Mucosa of gallbladder (tissue), 1 donor: ENCODE measurements around the gene PTH1R. TPM values are rescaled to one million over a fixed set of nuclear protein-coding genes. Genes with fewer than 3 reads are reported as not detected.

Experiments
- DNase-seq: peaks from one replicate; pipeline ENCODE4 v3.0.0-alpha.2; 2020; ENCODE audit warnings: low spot score
- total RNA-seq: library from RNA; stranded (reverse); gene quantifications from one replicate; pipeline ENCODE4 v1.2.1, GENCODE V29; 2021
- donor health status: DM: no; HTN: no; CAD: no.

PTH1R gene
- total RNA-seq, 1 donor from 2014 or later = 11.7 TPM

DNA sequence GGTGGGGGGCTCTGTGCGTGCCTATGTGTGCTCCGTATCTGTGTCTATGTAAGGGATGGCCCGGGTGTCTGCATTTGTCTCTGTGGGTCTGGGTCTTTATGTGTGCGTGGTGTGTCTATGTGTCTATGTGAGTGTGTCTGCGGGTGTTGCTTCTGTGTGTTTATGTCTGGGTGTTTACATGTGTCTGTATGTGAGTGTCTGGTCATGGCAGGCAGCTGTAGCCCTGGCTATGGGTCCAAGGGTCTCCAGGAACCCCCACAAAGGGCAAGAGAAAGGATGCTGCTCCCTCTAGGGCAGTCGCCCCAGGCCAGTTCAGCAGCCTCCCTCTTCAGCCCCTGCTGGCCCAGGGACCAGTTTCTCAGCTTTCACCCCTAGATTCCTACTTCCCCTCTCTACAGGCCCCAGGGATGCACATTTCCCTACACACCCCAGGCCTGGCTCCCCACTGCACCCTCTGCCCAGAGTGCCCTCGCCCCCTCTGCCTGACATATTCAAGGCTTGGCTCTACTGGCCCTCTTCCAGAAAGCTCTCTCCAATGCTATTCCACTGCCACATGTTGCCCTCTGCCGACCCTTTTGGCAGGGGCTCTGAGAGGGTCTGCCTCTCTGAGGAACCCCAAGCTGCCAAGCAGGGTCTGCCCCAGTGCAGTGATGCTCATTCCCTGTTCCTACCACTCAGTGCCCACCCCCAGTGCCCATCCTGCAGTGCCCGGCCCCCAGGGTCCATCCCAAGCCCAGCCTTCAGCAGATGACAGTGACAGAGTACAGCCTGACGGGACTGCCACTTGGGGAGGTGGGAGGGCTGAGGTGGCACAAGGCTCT lies 13.2 kb upstream of the PTH1R start:
- no peak for DNase-seq

DNA sequence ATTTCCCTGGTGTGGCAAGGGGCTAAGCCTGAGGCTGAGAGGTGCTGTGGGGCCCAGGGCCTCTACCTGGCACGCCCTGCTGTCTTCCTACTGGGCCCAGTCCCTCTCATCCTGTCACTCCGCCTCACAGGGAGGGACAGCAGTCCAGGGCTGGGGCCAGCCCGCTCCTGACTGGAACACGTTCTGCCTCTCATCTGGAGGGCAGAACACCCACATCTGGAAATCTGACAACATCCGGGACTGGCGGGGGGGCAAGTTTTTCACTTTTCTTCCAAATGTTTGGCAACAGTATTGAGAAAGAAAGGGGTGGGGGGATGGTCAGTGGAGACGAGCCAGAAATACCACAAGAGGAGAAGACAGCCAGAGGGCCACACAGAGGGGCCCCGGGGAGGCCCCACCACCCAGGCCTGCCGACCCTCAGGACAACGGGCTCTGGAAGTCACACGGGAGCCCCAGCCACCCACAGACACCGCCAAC lies 12.5 kb upstream of the PTH1R start:
- no peak for DNase-seq

DNA sequence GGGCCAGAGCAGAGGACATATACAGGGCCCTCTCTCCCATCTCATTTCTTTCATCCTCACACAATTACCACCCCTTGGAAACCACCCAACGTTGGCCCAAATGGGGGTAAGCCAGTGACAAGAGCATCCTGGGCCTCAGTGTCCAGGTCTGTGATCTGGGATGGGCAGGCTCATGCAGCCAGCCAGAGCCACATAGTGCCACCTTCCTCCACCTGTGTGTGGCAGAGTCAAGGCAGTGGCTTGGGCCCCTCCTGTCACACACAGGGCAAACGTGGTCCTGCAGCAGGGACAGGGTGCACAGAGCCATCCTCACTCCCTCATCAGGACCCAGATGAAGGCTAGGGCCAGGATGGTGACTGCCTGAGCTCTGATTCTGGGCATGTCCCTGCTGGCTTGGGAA lies 12.0 kb upstream of the PTH1R start:
- no peak for DNase-seq

DNA sequence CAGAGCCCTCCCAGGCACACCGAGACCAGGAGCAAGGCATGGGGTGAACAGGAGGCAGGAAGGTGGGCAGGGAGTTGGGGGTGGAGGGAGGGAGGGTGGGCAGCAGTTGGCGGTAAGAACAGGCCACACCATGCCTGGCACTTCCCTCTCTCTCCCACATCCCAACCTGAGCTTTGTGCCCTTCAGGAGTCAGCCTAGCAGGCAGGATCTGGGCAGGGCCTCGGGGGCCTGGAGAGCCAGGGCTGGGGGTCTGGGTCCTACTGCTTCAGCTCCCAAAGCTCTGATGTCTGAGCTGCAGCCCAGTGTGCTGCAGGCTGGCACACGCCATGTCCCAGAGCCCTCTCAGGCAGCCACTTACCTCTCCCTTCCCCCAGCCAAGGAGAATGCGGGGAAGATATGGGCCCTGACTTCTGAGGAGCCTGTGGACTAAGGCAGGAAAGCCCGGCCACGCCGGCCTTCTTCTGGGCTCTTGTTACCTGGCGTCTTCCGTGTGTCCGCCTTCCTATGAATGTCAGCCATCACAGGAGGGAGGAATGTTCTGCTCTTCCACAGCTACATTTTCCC lies 11.4 kb upstream of the PTH1R start:
- DNase-seq = no peak

DNA sequence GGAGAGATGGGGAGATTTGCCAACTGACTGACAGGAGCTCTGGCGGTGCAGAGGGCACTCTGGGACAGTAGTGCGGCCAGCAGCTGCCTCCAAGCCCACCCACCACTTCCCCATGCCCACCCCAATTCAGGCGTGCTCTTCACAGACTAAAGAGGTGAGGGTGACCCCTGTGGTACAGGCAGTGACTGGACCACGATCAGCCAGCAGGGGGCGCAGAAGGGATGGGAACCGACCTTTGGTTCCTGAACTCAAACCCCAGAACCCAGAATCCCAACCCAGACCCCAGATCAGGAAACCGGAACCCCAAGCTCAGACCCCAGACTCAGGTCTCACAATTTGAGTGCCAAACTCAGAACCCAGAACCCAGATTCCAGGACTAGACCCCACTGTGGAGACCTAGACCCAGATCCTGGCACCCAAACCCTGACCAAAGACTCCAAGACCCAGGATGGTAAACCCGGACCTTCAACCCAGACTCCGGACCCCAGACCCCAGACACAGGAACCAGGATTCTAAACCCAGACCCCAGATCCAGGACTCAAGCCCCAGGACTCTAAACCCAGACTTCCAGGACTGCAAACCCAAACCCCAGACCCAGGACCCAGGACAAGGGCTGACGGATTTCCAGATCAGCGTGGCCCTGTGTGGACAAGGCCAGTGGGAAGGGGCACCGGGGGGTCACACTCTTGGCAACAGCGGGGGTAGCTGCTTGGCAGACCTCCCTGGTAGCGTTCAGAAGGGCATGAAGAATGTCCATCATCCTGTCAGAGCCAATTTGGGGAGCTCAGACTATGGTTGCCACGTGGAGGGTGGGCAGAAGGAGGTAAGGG lies 10.6 kb upstream of the PTH1R start:
- peak; percentile 76 for DNase-seq

DNA sequence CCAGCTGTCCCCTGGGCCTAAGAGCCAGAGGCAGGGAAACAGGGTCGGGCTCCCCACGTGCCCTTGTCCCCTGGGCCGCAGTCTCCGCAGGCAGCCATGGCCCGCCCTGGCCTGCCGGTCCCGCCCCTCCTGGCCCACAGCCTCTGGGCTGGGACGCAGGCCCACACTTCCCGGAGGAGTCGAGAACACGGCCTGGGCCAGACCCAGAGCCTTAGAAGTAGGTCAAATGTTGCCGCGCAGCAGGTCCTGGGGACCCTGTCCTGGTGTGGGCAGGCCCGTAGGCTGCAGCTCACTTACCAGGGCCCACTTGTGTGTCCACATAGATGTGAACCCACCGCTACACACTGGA lies 10.0 kb upstream of the PTH1R start:
- DNase-seq = peak; percentile 65

DNA sequence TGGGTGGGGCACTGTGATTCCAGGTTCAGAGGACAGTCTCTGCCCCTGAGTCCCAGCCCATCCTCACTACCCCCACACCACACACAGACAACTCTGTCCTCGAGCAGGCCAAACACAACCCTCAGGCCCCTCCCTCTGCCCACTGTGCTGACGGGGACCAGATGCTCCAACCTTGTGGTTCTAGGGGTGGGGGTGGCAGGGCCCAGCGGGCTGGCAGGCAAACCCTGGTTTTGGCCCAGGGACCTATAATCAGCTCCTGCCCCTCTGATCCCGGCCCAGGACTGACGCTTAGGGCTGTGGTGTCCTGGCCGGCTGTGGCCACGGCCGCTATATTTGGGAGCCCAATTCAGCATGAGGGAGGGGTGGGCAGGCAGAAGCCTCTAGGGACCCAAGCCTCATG lies 9.2 kb upstream of the PTH1R start:
- no peak for DNase-seq

DNA sequence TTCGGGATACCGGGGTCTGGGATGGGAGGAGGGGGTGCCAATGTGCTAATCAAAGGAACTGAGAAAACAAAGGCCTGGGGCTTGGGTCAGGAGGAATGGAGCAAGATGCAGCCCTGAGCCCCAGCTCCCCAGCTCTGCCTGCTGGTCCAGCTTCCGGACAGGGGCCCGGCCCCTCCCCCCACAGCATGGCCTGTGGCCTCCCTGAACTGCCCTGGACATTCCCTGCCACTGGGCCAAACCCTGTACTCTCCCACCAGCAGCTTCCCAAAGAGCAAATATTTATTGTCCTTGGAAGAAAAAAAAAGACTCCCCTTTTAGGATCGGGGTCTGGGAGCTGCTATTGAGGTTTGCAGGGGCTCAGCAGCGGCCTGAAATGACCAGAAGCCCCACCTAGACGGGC lies 8.6 kb upstream of the PTH1R start:
- DNase-seq = no peak

DNA sequence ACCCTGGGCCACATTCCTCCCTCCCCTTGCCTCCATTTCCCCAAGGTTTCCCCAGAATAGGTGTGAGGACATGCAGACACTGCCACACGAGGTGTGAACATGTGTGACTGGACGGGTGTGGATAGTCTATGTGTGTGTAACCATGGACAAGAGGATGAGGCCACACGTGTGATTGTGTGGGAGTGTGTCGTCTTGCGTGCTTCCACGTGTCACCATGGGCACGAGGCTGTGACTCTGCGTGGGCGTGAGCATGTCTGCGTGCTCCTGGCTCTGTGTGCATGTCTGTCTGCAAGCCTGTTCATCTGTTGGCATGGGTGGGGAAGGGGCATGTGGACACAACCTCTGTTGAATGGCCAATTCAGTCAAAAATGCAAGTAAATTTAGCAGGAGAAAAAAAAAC lies 8.1 kb upstream of the PTH1R start:
- no peak for DNase-seq

DNA sequence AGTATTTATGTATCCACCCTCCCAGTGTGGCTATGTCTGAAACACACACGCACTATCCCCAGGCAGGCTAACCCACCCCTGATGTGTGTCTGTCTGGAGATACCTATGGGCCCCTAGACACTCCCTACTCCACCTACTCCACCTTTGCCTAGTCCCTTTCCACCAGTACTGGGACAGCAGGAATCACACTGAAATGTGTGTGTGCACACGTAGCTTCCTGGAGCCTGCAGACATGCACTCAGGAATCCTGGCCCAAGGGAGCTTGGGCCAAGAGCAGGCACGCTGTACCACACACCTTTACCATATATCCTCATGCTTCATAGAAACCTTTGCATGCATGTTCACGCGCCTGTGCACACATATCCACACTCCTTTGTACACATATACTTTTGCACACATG lies 6.9 kb upstream of the PTH1R start:
- DNase-seq = no peak

DNA sequence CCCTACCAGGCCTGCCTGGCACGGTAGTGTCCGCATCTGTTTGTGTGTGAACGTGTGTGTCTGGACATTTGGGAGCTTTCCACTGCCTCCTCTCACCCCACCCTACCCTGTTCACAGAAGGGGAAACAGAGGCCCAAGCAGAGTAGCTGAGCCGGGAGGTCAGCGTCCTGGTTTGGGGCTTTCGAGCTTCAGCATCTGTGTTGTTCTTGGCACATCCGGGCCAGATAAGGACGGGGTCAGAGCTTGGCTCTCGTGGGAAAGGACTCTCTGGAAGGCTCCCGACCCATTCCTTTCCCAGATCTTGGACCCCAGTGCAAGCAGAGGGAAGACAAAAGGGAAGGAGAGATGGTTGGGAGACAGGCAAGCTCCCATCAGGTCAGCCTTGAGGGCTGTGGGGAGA lies 6.3 kb upstream of the PTH1R start:
- DNase-seq = no peak

DNA sequence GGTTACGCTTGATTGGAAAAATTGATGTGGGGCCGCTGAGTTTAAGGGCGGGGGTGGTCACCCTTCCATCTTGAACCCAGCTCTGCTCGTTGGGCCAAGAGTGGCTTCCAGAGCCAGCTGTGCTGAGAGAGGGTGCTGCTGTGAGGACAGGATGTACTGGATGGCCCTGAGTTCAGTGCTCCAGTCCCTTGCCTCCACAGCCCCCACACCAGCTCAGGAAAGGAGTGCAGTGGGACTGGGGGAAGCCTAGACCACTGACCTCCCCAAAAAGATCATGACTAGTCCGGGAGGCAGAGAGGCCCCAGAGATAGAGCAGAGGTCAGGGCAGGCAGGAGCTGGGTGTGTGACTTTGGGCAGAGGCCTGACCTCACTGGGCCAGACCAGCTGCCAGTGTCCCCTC lies 4.0 kb upstream of the PTH1R start:
- DNase-seq = no peak

DNA sequence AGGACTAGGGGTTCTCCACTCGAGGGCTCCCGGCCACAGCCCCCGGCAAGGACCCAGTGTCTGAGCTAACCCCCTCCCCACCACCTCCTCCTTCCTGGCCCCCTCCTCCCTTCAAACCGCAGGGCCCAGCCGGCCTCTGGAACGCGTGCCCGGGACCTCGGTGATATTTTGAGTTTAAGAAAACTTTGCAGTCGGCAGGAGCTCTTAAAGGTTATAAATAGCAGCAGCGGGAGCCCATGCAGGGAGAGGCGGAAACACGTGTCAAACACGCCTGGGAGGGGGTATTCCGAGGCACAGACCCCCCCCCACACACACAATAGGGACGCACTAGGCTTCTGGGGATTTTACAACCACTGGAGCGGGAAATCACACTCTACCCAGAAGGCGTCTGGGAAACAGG lies 3.1 kb upstream of the PTH1R start:
- no peak for DNase-seq

DNA sequence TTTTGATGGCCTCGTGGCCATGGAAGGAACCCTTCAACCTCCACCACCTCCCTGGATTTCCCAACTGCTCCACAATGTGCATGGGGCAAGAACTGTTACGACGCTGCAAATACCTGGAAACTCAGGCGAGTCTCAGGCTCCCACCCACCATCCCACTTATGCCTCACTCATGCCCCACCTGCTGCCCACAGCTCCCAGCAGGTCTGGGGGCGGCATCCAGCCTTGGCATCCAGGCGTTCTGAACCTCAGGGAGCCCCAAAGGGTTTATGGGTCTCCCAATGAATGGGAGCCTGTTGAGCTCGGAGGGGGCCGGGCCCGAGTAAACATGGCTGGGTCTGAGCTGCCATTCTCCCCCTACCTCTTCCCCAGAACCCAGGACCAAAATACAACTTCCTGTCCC lies 2.0 kb upstream of the PTH1R start:
- no peak for DNase-seq

DNA sequence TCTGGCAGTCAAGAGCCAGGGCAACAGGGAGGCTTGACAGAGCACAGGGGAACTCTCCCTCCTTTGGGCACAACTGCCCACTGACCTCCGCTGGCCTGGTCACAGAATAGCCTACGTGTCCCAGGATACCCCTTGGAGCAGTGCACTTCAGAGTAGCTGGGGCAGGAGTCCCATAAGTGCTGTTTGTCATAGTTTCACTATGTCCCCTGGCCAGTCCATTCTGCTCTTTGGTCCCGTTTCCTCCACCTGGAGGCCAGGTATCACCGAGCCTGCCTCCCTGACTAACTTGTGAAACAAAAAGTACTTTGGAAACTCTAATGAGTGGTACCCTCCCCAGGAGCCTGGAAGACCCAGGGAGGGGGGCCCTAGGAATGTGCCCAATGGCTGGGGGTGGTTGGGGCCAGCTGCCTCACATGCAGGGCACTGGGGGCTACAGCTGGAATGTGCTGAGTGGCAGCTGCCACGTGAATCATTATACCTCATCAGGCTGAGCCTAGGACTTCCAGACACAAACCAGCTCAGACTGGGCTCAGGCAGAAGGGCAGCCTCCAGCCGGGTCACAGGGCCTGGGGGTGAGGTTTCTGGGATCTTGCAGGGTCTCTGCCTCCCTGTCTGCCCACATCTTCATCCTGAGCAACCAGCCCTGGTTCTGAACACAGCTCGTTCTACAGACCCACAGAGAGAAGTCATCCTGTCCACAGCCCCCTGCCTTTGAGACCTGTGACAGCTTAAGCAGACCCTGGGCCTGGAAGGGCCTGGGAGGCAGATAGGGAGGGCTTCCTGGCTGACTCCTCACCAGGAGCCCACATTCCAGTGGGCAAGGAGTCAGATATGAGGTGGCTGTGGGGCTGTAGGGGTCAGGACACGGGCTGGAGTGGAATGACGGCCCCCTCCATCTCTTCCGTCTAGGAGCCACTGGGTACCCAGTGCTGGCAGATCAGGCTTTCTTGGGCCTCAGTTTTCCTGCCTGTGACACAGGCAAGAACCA lies 914 bp upstream of the PTH1R start:
- DNase-seq = no peak

DNA sequence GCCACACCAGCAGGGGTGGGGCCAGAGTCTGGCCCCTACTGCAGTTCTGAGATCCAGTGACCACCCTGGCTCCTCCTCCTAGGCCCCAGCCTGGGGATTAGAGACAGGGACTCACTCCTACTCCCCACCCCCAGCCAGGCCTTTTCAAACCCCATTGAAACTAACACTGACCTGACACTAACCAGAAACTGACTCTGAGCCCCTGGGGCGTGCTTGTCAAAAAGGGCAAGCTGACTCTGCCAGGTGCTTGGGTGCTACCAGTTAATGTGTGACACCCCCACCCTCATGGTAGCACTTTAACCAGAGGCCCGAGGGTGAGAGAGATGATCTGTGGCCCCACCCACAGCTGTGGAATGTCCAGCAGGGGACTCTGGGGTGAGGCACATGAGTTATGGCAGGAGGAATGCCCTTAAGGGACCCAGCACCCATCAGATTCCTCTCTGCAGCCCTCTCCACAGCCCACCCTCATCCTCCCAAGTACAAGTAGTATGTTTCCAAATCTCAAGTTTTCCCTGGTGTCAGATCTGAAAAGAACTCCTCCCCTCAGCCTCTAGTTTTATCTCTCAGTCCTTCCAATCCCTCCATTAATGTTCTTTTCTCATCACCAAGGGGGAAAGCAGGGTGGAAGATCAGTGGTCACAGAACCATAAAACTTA lies 1.4 kb downstream of the PTH1R start:
- DNase-seq = peak; percentile 34

DNA sequence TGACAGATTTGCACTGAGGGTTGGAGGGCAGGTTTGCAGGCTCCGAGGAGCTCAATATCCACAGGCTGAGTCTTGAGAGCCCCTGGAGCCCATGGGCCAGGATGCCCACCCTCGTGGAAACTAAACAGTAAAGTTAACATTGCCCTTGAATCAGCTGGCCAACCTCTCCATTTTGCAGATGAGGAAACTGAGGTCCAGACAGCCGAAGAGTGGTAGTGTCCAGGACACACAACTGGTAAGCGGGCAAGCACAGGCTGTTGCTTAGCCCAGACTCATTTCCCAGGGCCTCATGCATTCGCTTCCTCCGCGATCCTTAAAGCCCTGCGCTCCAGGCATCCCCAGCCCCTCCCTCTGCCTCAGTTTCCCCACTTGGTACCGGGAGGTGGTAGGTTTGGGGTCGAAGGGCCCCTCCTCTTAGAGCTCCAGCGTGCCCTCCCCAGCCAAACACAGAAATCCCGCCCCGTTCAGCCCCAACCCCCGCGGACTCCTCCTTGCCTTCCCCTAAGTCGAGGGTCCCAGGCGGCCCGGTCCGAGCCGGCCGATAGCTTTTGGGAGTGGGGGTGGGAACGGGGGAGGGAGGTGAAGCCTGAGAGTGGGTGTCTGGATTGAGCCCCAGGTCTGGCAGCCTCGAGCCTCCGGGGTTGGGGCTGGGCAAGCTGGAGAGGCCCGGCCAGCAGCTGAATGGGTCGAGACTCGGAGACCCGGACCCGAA lies 3.5 kb downstream of the PTH1R start:
- no peak for DNase-seq

DNA sequence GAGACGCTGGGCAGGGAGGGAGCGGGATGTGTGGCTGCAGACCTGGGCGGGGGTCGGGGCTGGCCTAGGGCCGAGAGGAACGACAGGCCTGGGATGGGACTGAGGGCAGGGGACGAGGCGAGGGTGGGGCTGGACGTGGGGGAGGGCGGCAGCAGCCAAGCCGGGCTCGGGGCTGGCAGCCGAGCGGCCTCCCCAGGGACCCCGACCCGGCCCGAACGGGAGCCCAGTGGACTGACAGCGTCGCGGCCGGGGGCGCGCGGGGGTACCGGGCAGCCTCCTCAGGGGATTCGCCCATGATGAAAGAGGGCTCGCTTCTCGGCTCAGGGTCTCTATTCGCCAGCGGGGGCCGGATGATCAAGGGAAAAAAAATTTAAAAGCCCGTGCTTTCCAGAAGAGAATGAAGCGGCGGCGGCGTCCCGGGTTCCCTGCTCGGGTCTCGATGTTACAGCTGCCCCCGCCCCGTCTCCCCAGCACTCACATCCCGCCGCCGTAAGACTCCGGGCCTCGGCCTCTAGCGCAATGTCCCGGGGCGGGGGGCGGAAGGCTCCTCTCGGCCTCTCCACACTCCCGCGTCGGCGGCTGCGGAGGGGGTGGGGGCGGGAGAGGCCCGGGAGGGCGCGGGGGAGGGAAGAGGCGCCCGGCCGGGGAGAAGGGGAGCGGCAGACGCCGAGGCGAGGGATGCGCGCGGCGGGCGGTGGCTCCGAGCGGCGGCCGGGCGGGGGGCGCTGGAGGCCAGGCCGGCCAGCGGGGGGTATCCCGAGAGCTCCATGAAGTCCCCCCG lies 4.3 kb downstream of the PTH1R start:
- DNase-seq = no peak

DNA sequence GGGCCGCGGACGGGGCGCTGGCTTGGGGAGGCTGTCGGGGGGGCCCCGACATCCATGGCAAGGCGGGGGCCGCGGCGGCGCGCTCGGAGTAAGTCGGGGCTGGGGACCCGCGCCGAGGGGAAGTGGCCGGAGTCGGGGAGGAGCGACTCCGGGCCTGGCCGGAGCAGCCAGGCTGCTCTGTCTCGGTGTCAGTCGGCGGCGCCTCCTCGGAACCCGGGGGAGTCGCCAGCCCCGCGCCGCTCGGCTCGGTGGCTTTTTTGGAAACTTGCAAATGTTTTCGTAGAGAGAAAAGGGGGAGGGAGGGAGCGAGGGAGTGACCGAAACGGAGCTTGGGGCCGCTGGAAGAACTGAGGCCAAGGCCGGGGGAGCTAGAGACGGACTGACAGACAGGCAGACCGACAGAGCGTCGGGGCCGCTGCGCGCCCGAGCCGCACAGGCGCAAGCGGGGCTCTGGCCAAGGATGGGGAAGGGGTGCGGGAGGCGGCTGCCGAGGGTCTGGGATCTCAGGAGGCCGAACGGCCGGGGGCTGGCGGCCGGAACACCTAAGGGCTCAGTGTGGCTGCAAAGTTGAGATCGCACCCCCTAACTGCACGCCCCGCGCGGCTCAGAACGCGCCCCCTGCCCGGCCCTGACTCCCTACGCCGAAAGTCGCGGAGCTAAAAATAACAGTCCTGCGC lies 5.0 kb downstream of the PTH1R start:
- DNase-seq = no peak
